ENCODE data around the gene ZNF358. TPM values are rescaled to one million over a fixed set of nuclear protein-coding genes. Genes with fewer than 3 reads are reported as not detected.

The ZNF358 gene
- total and polyA plus RNA-seq, 10 of the 15 experiments (the other 5 are each of a cell fraction or from before 2014, with no cell fraction given): 0.09 to 6.3 (median 1.9) TPM; not detected in 1

GRCh38 chr19:7488736-7489353 is 27.1 kb upstream of the ZNF358 start, which contains the start of gene PEX11G (continued):
- TF ChIP-seq BACH1 (IDR thresholded peaks at IDR 0.05; ENCODE audit: borderline replicate concordance) (peak; percentile 68; the same call in 1 of the 2 replicates), NR2F1 (conservative IDR thresholded peaks at IDR 0.05) (peak; percentile 39; the same call in 1 of the 2 replicates), EGR1 (IDR thresholded peaks at IDR 0.05; ENCODE audit: borderline replicate concordance in 1 of 2, low read depth in 2 of 2, low read length in 2 of 2) (peak in 1 of 2 experiments; percentile 52; a peak in 1 of 3 replicates), HCFC1 (IDR thresholded peaks at IDR 0.05; ENCODE audit: low read length) (0 out of 2 replicates have a peak, but pooled peaks have one; percentile 12), NR2C2 (IDR thresholded peaks at IDR 0.05; ENCODE audit: borderline replicate concordance, control insufficient read depth, insufficient read length, low read depth) (no peak), RELA (IDR thresholded peaks at IDR 0.05; ENCODE audit: borderline replicate concordance, partially characterized antibody) (no peak), MXI1 (IDR thresholded peaks at IDR 0.05; ENCODE audit: low read depth, low read length) (no peak), RFX5 (IDR thresholded peaks at IDR 0.05; ENCODE audit: low read depth, low read length) (peak; percentile 42; the same call in 1 of the 2 replicates), PML (IDR thresholded peaks at IDR 0.05; ENCODE audit: low read length) (no peak), CREM (IDR thresholded peaks at IDR 0.05; ENCODE audit: low read depth) (peak; percentile 96), ZNF274 (IDR thresholded peaks at IDR 0.05; ENCODE audit: insufficient read depth, insufficient read length) (no peak), MYB (IDR thresholded peaks at IDR 0.05; ENCODE audit: borderline replicate concordance, low read depth, low read length) (no peak), ZBTB33 (IDR thresholded peaks at IDR 0.05) (no peak), LARP7 (IDR thresholded peaks at IDR 0.05) (peak; percentile 78), POLR2A (IDR thresholded peaks at IDR 0.05; ENCODE audit: low read depth, low read length) (peak; percentile 76), SP1 (IDR thresholded peaks at IDR 0.05; ENCODE audit: low read depth, low read length) (peak; percentile 44), RB1 (IDR thresholded peaks at IDR 0.05; ENCODE audit: borderline replicate concordance) (0 out of 2 replicates have a peak, but pooled peaks have one; percentile 16), ATF7 (IDR thresholded peaks at IDR 0.05; ENCODE audit: low read depth) (0 out of 2 replicates have a peak, but pooled peaks have one; percentile 34), TCF7 (IDR thresholded peaks at IDR 0.05; ENCODE audit: borderline replicate concordance) (no peak), NR2C1 (IDR thresholded peaks at IDR 0.05) (peak; percentile 23; the same call in 1 of the 2 replicates), BMI1 (IDR thresholded peaks at IDR 0.05; ENCODE audit: borderline replicate concordance) (peak; percentile 39; the same call in 1 of the 2 replicates), CREB1 (IDR thresholded peaks at IDR 0.05; ENCODE audit: low read depth) (peak; percentile 98), MAX (IDR thresholded peaks at IDR 0.05; ENCODE audit: low read depth, low read length) (peak; percentile 55; the same call in 1 of the 2 replicates), RUNX3 (IDR thresholded peaks at IDR 0.05; ENCODE audit: low read length) (0 out of 2 replicates have a peak, but pooled peaks have one; percentile 34), NRF1 (conservative IDR thresholded peaks at IDR 0.05; ENCODE audit: low read depth, low read length) (peak; percentile 29; the same call in 1 of the 2 replicates), EP300 (IDR thresholded peaks at IDR 0.05; ENCODE audit: borderline replicate concordance in 1 of 2, control insufficient read depth in 1 of 2, low read depth in 2 of 2, low read length in 2 of 2) (no peak), DPF2 (IDR thresholded peaks at IDR 0.05) (peak; percentile 67)

Measured in GM12878 (cell line).